Mesenchymal stem cell (in vitro differentiated cells and primary cell): ENCODE measurements around the gene CLIP2.
"Not testable (repeated sequence)": the region's sequence is repeated elsewhere in the genome, so short reads cannot be mapped to it uniquely, and the experiment has no call there.

Experiments
- DNase-seq: peaks from one replicate; pipeline ENCODE4 v3.0.0-alpha.2; 2013
- H2AFZ ChIP-seq: one replicate; pipeline ENCODE4 v1.6.1; 2013; ENCODE audit warnings: low read depth, mild to moderate bottlenecking, control low read depth, inconsistent platforms, low read length, moderate library complexity
- H2AK5ac ChIP-seq: 2 replicates; pipeline ENCODE4 v1.6.1; 2013; ENCODE audit warnings: low read length, moderate library complexity, mild to moderate bottlenecking, inconsistent platforms; ENCODE audit not compliant: severe bottlenecking
- H2BK120ac ChIP-seq: one replicate; pipeline ENCODE4 v1.6.1; 2013; ENCODE audit warnings: low read depth, mild to moderate bottlenecking, inconsistent platforms, low read length, moderate library complexity
- H2BK12ac ChIP-seq, 2 experiments: one replicate each; pipeline ENCODE4 v1.6.1; 2013; ENCODE audit warnings: inconsistent platforms in 2 of 2, low read length in 2 of 2, mild to moderate bottlenecking in 2 of 2, moderate library complexity in 2 of 2, control low read depth in 1 of 2
- H2BK15ac ChIP-seq: one replicate; pipeline ENCODE4 v1.6.1; 2013; ENCODE audit warnings: mild to moderate bottlenecking, low read depth, inconsistent platforms; ENCODE audit not compliant: poor library complexity, severe bottlenecking
- H2BK5ac ChIP-seq: 2 replicates; pipeline ENCODE4 v1.6.1; 2013; ENCODE audit warnings: low read depth, mild to moderate bottlenecking, low read length, control low read depth, inconsistent platforms; ENCODE audit not compliant: poor library complexity, severe bottlenecking
- H3K14ac ChIP-seq, 2 experiments: one replicate each; pipeline ENCODE4 v1.6.1; 2013; ENCODE audit warnings: inconsistent platforms in 2 of 2, low read length in 2 of 2, control low read depth in 1 of 2, mild to moderate bottlenecking in 1 of 2, moderate library complexity in 1 of 2
- H3K18ac ChIP-seq, 2 experiments: one replicate each; pipeline ENCODE4 v1.6.1; 2013; ENCODE audit warnings: inconsistent platforms in 2 of 2, low read length in 2 of 2, control low read depth in 1 of 2, low read depth in 1 of 2, mild to moderate bottlenecking in 1 of 2
- H3K23ac ChIP-seq, 2 experiments: one replicate each; pipeline ENCODE4 v1.6.1; 2013; ENCODE audit warnings: inconsistent platforms in 2 of 2, low read length in 2 of 2, mild to moderate bottlenecking in 2 of 2, moderate library complexity in 2 of 2, control low read depth in 1 of 2
- H3K27ac ChIP-seq: 2 replicates; pipeline ENCODE4 v1.5.1; 2013; ENCODE audit warnings: mild to moderate bottlenecking, moderate library complexity, low read length, control low read depth, inconsistent platforms; ENCODE audit not compliant: poor library complexity, severe bottlenecking
- H3K27me3 ChIP-seq, 2 experiments: 2 replicates each; pipeline versions ENCODE4 v1.6.1 to v1.7.0; 2013; ENCODE audit warnings: low read length in 2 of 2, mild to moderate bottlenecking in 2 of 2, moderate library complexity in 2 of 2, control low read depth in 1 of 2, inconsistent platforms in 1 of 2; ENCODE audit not compliant: control insufficient read depth in 1 of 2, insufficient read depth in 1 of 2
- H3K36me3 ChIP-seq, 2 experiments: 2 replicates each; pipeline versions ENCODE4 v1.6.1 to v1.7.0; 2013; ENCODE audit warnings: low read length in 2 of 2, control low read depth in 1 of 2, inconsistent platforms in 1 of 2, low read depth in 1 of 2, mild to moderate bottlenecking in 1 of 2; ENCODE audit not compliant: insufficient read depth in 2 of 2, control insufficient read depth in 1 of 2
- H3K4ac ChIP-seq, 2 experiments: one replicate each; pipeline ENCODE4 v1.6.1; 2013; ENCODE audit warnings: inconsistent platforms in 2 of 2, low read length in 2 of 2, mild to moderate bottlenecking in 2 of 2, moderate library complexity in 2 of 2, control low read depth in 1 of 2, low read depth in 1 of 2
- H3K4me1 ChIP-seq: 2 replicates; pipeline ENCODE4 v1.6.1; 2013; ENCODE audit warnings: low read depth, low read length, control low read depth; ENCODE audit not compliant: control insufficient read depth, insufficient read depth
- H3K4me2 ChIP-seq: 2 replicates; pipeline ENCODE4 v1.6.1; 2013; ENCODE audit warnings: low read length, mild to moderate bottlenecking, inconsistent platforms; ENCODE audit not compliant: poor library complexity, severe bottlenecking
- H3K4me3 ChIP-seq, 2 experiments: 2 replicates each; pipeline versions ENCODE4 v1.5.1 to v1.7.0; 2013; ENCODE audit warnings: low read length in 2 of 2, mild to moderate bottlenecking in 2 of 2, control low read depth in 1 of 2, low read depth in 1 of 2; ENCODE audit not compliant: insufficient read depth in 1 of 2
- H3K79me1 ChIP-seq: replicated peaks from 2 replicates; pipeline ENCODE4 v1.6.1; 2013; ENCODE audit warnings: mild to moderate bottlenecking, control low read depth, low read length, inconsistent platforms; ENCODE audit not compliant: poor library complexity, severe bottlenecking
- H3K9ac ChIP-seq: 2 replicates; pipeline ENCODE4 v1.7.0; 2013; ENCODE audit warnings: mild to moderate bottlenecking, low read length, moderate library complexity
- H3K9me3 ChIP-seq: 2 replicates; pipeline ENCODE4 v1.7.0; 2013; ENCODE audit warnings: mild to moderate bottlenecking, low read length; ENCODE audit not compliant: control insufficient read depth
- H4K8ac ChIP-seq: one replicate; pipeline ENCODE4 v1.6.1; 2013; ENCODE audit warnings: inconsistent platforms, mild to moderate bottlenecking, low read length, moderate library complexity
- H4K91ac ChIP-seq: one replicate; pipeline ENCODE4 v1.6.1; 2013; ENCODE audit warnings: mild to moderate bottlenecking, low read length, inconsistent platforms
- WGBS: methylation state at CpG from one replicate; pipeline ENCODE4 v1.1.7; 2013; ENCODE audit warnings: mixed read lengths; 5-methylcytosine and 5-hydroxymethylcytosine counted together

The CLIP2 gene

GRCh38 chr7:74412056-74412455, 122.8 kb downstream of the CLIP2 start:
- Histone ChIP-seq H3K36me3 (no peaks in the 10 kb centered on the region), H4K91ac (no peak overlapping the region), H3K9me3 (no peaks in the 10 kb centered on the region), H3K14ac (no peak overlapping the region), H3K27me3 (no peaks in the 10 kb centered on the region), H3K4me3 (no peak overlapping the region), H2BK12ac (no peak overlapping the region), H2AK5ac (no peak overlapping the region), H3K27ac (no peak overlapping the region), H4K8ac (no peak overlapping the region), H3K4me1 (no peaks in the 10 kb centered on the region), H2BK15ac (no peak overlapping the region), H3K18ac (no peak overlapping the region), H3K9ac (no peak overlapping the region), H3K4me2 (no peak overlapping the region), H3K79me1 (no peaks in the 10 kb centered on the region), H2AFZ (no peak overlapping the region), H3K23ac (no peak overlapping the region), H3K4ac (no peak overlapping the region), H2BK5ac (no peak overlapping the region), H2BK120ac (no peak overlapping the region)
- peak; percentile 31 for DNase-seq
- WGBS, result 100% methylated on average over 3 of the region's 4 CpGs

DNA sequence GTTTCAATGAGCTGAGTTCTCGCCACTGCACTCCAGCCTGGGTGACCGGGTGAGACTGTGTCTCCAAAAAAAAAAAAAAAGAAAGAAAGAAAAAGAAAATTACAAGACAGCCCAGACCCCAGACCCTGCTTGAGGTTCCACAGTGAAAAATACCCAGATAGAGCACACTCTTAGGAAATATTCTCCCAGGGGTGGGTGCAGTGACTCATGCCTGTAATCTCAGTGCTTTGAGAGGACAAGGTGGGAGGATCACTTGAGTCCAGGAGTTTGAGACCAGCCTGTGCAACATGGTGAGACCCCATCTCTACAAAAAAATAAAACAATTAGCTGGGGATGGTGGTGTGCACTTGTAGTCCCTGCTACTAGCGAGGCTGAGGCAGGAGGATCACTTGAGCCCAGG, 123.4 kb downstream of the CLIP2 start:
- H3K18ac ChIP-seq, result no peak overlapping the region
- no peaks in the 10 kb centered on the region for H3K27me3 ChIP-seq
- H3K27ac ChIP-seq, result no peak overlapping the region
- H2BK5ac ChIP-seq, result no peak overlapping the region
- H3K9ac ChIP-seq, result no peak overlapping the region
- 78% methylated on average over 3 of the region's 3 CpGs for WGBS
- no peak overlapping the region for H2BK12ac ChIP-seq
- no peaks in the 10 kb centered on the region for H3K9me3 ChIP-seq
- H4K8ac ChIP-seq, result no peak overlapping the region
- H3K4me2 ChIP-seq, result no peak overlapping the region
- DNase-seq, result peak; percentile 53
- no peak overlapping the region for H2AK5ac ChIP-seq
- no peaks in the 10 kb centered on the region for H3K36me3 ChIP-seq
- no peak overlapping the region for H2BK120ac ChIP-seq
- H3K79me1 ChIP-seq, result no peaks in the 10 kb centered on the region
- no peak overlapping the region for H4K91ac ChIP-seq
- H2AFZ ChIP-seq, result no peak overlapping the region
- H3K23ac ChIP-seq, result no peak overlapping the region
- H3K14ac ChIP-seq, result no peak overlapping the region
- peaks cover 1% of the 10 kb centered on the region for H3K4me1 ChIP-seq
- no peak overlapping the region for H3K4me3 ChIP-seq
- no peak overlapping the region for H2BK15ac ChIP-seq
- H3K4ac ChIP-seq, result no peak overlapping the region

GRCh38 chr7:74414595-74415333, 125.6 kb downstream of the CLIP2 start:
- H3K4me3 ChIP-seq, H3K36me3 ChIP-seq, H3K79me1 ChIP-seq, DNase-seq, H3K4me2 ChIP-seq, H2BK5ac ChIP-seq, H3K18ac ChIP-seq, H2BK15ac ChIP-seq, H3K4me1 ChIP-seq, H3K14ac ChIP-seq, H2AK5ac ChIP-seq, H3K9me3 ChIP-seq, H3K4ac ChIP-seq, H3K27ac ChIP-seq, H4K91ac ChIP-seq, H3K27me3 ChIP-seq, H3K23ac ChIP-seq, H3K9ac ChIP-seq, H2BK120ac ChIP-seq, H4K8ac ChIP-seq, H2AFZ ChIP-seq, H2BK12ac ChIP-seq: not testable (repeated sequence)
- 97% methylated on average over 4 of the region's 7 CpGs for WGBS

DNA sequence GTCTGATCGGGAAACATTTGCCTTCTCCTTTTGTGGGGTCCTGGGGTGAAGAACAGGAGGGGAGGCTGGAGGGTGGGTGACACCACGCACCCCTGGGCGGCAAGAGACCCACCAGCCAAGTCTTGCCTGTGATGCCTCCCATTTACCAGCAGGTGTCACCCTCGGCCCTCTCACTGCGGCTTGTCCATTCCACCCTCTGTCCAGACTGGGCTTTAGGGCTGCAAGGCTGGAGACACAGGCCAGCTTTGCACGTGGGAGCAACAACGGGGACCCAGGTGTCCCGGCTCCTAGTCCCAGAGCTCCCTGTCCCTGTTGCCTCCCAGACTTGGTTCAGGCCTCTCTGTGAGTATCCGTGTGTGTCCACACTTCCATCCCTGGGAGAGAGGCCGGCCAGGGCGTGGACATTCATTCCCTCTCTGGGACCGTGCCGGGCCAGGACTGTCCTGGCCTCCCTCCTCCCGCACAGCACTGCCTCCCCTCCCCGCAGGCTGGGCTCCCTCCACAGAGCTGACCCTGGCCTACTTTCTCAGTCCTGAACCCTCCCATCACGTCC, 128.3 kb downstream of the CLIP2 start:
- DNase-seq, result peak; percentile 74
- Histone ChIP-seq H3K4ac (peak overlapping the region in 1 of 2 experiments; percentile 24), H3K4me1 (peaks cover 3% of the 10 kb centered on the region), H3K9me3 (no peaks in the 10 kb centered on the region), H3K27me3 (no peaks in the 10 kb centered on the region), H4K8ac (peak overlapping the region; percentile 31), H2BK120ac (no peak overlapping the region), H2BK15ac (no peak overlapping the region), H3K4me2 (no peak overlapping the region), H2BK12ac (peak overlapping the region in 1 of 2 experiments; percentile 55), H3K4me3 (no peak overlapping the region), H3K27ac (no peak overlapping the region), H3K18ac (no peak overlapping the region), H4K91ac (peak overlapping the region; percentile 19), H2AFZ (no peak overlapping the region), H3K9ac (no peak overlapping the region), H3K23ac (no peak overlapping the region), H3K14ac (no peak overlapping the region), H3K79me1 (no peaks in the 10 kb centered on the region), H3K36me3 (no peaks in the 10 kb centered on the region), H2AK5ac (no peak overlapping the region), H2BK5ac (no peak overlapping the region)
- WGBS, result 39% methylated on average over 16 of the region's 16 CpGs
